ENCODE data around the gene UBE2S. TPM values are rescaled to one million over a fixed set of nuclear protein-coding genes. Genes with fewer than 3 reads are reported as not detected.
A peak's percentile ranks its signal among the peaks of the same experiment; 100 is the strongest.

Gene UBE2S
- total RNA-seq, 2 donors from 2014 or later, result 6.5 to 7.9 TPM

DNA sequence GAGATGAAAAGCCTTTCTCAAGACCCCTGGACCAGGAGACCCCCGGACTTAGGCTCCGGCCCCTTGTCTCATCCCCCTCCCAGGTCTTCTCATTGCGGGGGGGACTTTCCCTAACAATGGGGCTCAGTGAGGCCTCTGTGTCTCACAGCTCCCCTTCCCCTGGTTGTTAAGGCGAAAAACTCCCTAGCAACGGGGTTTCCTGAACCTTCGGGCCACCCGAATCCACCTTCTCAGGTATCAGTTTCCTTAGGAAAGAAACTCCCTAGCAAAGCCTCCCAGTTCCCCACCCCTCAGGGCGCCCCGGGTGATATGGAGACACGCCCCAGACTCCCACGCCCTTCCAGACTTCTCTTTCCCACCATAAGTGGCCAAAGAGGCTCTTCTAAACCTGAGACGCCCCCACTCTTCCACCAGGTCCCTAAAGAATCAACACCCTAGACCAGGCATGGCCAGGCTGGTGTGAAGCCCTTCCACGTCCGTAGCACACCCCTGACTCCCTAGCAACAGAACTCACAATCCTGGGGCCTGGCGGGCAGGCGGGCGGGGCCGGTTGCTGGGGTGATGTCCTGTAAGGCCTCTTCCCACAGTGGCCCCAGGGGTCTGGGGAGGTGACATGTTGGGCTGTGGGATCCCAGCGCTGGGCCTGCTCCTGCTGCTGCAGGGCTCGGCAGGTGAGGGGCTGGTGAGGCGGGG lies 31.2 kb downstream of the UBE2S start, which contains the start of gene TMEM190:
TMEM190 (plus strand) TSS at position 586 of the 693 bp plus-strand sequence; CDS start at position 614, 28 bp downstream.
- peaks cover 14% of the 10 kb centered on the region for H3K4me1 ChIP-seq
- DNase-seq, result no peak

DNA sequence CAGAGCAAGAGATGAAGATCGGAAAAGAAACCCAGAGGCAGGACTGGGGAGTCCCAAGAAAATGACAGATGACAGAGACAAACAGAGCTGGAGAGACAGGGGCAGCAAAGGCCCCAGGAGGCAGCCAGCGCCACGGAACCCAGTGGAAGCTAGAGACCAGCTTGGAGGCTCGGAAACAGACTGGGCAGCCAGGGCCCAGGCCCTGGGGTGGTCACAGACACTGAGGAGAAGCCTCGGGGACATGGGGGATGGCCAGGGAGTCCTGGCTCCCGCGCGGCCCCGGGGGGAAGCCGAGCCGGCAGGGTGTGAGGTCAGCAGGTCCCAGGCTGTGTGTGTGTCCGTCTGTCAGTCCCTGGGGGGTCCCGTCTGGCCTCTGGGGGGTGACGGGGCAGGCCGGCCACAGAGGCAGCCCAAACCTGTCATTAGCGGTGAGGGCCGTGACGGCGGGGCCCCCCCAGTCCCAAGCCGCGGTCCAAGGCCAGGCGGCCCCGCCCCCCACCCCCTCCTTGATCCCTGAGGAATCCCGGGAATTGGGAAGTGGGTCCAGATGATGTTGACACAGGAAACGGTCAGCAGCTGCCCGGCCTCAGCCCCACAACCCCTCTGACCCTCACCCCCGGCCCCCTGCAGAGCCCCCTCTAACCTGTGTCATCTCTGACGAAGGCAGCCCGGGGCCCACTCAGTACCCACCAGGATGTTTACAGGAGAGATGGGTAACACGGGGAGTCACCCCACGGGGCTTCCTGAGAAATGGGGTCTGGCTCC lies 33.4 kb downstream of the UBE2S start:
- Histone ChIP-seq H3K4me3 (no peak overlapping the region), H3K9me3 (no peaks in the 10 kb centered on the region), H3K36me3 (replicated peaks in 1 of 2; ENCODE audit: insufficient read depth in 1 of 2, low read depth in 2 of 2) (no peaks in the 10 kb centered on the region), H3K27me3 (peaks cover 0 to 28% of the 10 kb centered on the region in 2 donors), H3K27ac (no peak overlapping the region), H3K4me1 (peaks cover 22% of the 10 kb centered on the region)
- ATAC-seq, result peak; percentile 39
- WGBS, 2 donors, result 8 to 17% methylated on average over 5 to 23 of the region's 31 CpGs
- intact Hi-C loops (cut with DNase I), result no loop called here
- TF ChIP-seq POLR2A (IDR thresholded peaks at IDR 0.05), result no peak
- TF ChIP-seq, protein P1, sequence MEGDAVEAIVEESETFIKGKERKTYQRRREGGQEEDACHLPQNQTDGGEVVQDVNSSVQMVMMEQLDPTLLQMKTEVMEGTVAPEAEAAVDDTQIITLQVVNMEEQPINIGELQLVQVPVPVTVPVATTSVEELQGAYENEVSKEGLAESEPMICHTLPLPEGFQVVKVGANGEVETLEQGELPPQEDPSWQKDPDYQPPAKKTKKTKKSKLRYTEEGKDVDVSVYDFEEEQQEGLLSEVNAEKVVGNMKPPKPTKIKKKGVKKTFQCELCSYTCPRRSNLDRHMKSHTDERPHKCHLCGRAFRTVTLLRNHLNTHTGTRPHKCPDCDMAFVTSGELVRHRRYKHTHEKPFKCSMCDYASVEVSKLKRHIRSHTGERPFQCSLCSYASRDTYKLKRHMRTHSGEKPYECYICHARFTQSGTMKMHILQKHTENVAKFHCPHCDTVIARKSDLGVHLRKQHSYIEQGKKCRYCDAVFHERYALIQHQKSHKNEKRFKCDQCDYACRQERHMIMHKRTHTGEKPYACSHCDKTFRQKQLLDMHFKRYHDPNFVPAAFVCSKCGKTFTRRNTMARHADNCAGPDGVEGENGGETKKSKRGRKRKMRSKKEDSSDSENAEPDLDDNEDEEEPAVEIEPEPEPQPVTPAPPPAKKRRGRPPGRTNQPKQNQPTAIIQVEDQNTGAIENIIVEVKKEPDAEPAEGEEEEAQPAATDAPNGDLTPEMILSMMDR (IDR thresholded peaks at IDR 0.05), result no peak
- no peak for DNase-seq

More for the DNA sequence above, 31.2 kb downstream of the UBE2S start, which contains the start of gene TMEM190:
- no peaks in the 10 kb centered on the region for H3K36me3 ChIP-seq (replicated peaks in 1 of 2; ENCODE audit: insufficient read depth in 1 of 2, low read depth in 2 of 2)
- no peaks in the 10 kb centered on the region for H3K9me3 ChIP-seq
- no peak within 1 kb of the TSS for H3K4me3 ChIP-seq
- peaks cover 0 to 19% of the 10 kb centered on the region in 2 donors for H3K27me3 ChIP-seq
- 16 to 17% methylated on average over 11 to 16 of the region's 21 CpGs for WGBS, 2 donors
- intact Hi-C loops (cut with DNase I), result no loop called here
- ATAC-seq, result no peak
- no peak for TF ChIP-seq POLR2A (IDR thresholded peaks at IDR 0.05)
- TF ChIP-seq, protein P1 (IDR thresholded peaks at IDR 0.05), result no peak
- no peak within 1 kb of the TSS for H3K27ac ChIP-seq

DNA sequence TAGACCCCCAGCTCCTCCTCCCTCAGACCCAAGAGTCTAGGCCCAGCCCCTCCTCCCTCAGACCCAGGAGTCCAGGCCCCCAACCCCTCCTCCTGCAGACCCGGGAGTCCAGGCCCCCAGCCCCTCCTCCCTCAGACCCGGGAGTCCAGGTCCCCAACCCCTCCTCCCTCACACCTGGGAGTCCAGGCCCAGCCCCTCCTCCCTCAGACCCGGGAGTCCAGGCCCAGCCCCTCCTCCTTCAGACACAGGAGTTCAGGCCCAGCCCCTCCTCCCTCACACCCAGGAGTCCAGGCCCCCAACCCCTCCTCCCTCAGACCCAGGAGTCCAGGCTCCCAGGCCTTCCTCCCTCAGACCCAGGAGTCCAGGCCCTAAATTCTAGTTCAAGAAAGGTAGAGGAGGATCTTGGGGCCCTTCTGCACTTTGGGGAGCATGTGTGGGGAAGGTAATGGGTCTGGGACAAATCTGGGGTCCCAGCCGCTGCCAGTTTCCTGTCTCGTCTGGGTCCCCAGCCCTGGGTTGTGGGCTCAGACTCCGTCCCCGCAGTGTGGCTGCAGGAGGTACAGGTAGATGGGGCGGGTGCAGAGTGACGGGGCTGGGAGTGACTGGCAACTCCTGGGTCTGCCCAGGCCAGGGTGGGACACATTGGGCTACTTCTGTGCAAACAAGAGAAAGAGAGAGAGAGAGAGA lies 34.1 kb downstream of the UBE2S start:
- no peaks in the 10 kb centered on the region for H3K36me3 ChIP-seq (replicated peaks in 1 of 2; ENCODE audit: insufficient read depth in 1 of 2, low read depth in 2 of 2)
- ATAC-seq (peak; percentile 8), DNase-seq (no peak)
- 28 to 41% methylated on average over 6 to 7 of the region's 9 CpGs for WGBS, 2 donors
- intact Hi-C loops (cut with DNase I), result no loop called here
- TF ChIP-seq, protein P1 (IDR thresholded peaks at IDR 0.05), result no peak
- H3K9me3 ChIP-seq, result no peaks in the 10 kb centered on the region
- peaks cover 29% of the 10 kb centered on the region for H3K4me1 ChIP-seq
- H3K4me3 ChIP-seq, result no peak overlapping the region
- H3K27ac ChIP-seq, result no peak overlapping the region
- peaks cover 0 to 33% of the 10 kb centered on the region in 2 donors for H3K27me3 ChIP-seq

DNA sequence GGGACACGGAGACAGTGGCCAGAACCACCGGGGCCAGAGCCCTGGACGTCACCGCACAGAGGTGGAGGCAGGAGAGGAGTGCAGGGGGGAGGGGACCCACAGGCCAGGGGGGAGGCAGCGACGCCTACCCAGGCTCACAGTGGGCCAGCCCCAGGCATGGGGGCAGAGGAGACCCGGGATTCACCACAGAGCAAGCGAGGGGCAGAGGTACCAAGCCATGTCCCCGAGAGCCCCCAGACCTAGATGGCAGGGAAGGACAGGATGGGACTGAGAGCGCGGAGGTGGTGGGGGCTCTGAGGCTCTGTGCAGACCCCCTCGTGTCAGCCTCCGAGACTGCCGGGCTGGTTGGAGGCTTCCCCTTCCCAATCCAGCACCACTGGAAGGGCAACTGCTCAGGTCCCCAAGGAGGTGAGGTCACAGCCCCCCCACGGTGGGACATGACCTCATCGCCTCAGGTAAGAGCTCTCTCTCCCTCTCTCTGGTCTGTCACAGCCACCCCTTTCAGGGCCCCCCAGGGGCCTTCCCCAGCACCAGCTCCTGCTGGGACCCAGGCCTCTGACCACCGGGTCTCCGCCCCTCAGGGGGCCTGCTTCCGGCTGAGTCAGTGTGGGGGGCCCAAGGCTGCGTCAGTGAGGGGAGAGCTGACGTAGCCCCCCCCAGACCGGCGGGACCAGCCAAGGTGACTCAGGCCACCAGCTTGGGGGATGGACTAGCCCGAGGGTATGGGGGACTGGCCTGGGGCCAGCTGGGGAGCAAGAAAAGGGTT lies 35.1 kb downstream of the UBE2S start:
- Histone ChIP-seq H3K9me3 (no peaks in the 10 kb centered on the region), H3K4me1 (peaks cover 30% of the 10 kb centered on the region), H3K27me3 (peaks cover 0 to 35% of the 10 kb centered on the region in 2 donors), H3K4me3 (no peak overlapping the region), H3K36me3 (replicated peaks in 1 of 2; ENCODE audit: insufficient read depth in 1 of 2, low read depth in 2 of 2) (no peaks in the 10 kb centered on the region), H3K27ac (no peak overlapping the region)
- no peak for DNase-seq
- no peak for ATAC-seq
- intact Hi-C loops (cut with DNase I), result no loop called here
- WGBS, 2 donors, result 19 to 30% methylated on average over 13 to 24 of the region's 24 CpGs
- TF ChIP-seq POLR2A (IDR thresholded peaks at IDR 0.05), result no peak
- TF ChIP-seq, protein P1 (IDR thresholded peaks at IDR 0.05), result no peak

Measured in body of pancreas (tissue), 4 donors.